H9 (cell line): ENCODE measurements around the gene DYNLT4. TPM values are rescaled to one million over a fixed set of nuclear protein-coding genes. Genes with fewer than 3 reads are reported as not detected.

ENCODE experiments used
- DNase-seq: peaks from one replicate; pipeline ENCODE4 v3.0.0-alpha.2; 2017
- H2AFZ ChIP-seq: one replicate; pipeline ENCODE4 v1.6.1; 2013; ENCODE audit warnings: mild to moderate bottlenecking, low read length, control low read depth, moderate library complexity
- H2AK5ac ChIP-seq: 2 replicates; pipeline ENCODE4 v1.6.1; 2013; ENCODE audit warnings: low read length, control low read depth, mixed read lengths; ENCODE audit not compliant: insufficient read length
- H2BK120ac ChIP-seq: one replicate; pipeline ENCODE4 v1.6.1; 2013; ENCODE audit warnings: low read depth, mild to moderate bottlenecking, low read length, control low read depth, inconsistent platforms; ENCODE audit not compliant: poor library complexity, severe bottlenecking
- H2BK12ac ChIP-seq: 2 replicates; pipeline ENCODE4 v1.6.1; 2013; ENCODE audit warnings: low read length, control low read depth, mixed read lengths, low read depth; ENCODE audit not compliant: insufficient read length
- H2BK15ac ChIP-seq: 2 replicates; pipeline ENCODE4 v1.6.1; 2013; ENCODE audit warnings: low read depth, low read length, control low read depth
- H2BK20ac ChIP-seq: one replicate; pipeline ENCODE4 v1.6.1; 2013; ENCODE audit warnings: low read depth, mild to moderate bottlenecking, low read length, control low read depth, inconsistent platforms; ENCODE audit not compliant: poor library complexity, severe bottlenecking
- H2BK5ac ChIP-seq: 2 replicates; pipeline ENCODE4 v1.6.1; 2013; ENCODE audit warnings: low read length, control low read depth, mixed read lengths; ENCODE audit not compliant: insufficient read length
- H3K14ac ChIP-seq: 2 replicates; pipeline ENCODE4 v1.6.1; 2013; ENCODE audit warnings: low read length, control low read depth; ENCODE audit not compliant: insufficient read depth
- H3K18ac ChIP-seq: 2 replicates; pipeline ENCODE4 v1.6.1; 2013; ENCODE audit warnings: low read depth, mild to moderate bottlenecking, mixed read lengths, low read length, control low read depth; ENCODE audit not compliant: insufficient read length
- H3K23ac ChIP-seq: 2 replicates; pipeline ENCODE4 v1.6.1; 2013; ENCODE audit warnings: low read length, control low read depth, mixed read lengths, low read depth; ENCODE audit not compliant: insufficient read length
- H3K23me2 ChIP-seq: 2 replicates; pipeline ENCODE4 v1.6.1; 2013; ENCODE audit warnings: low read depth, mild to moderate bottlenecking, mixed read lengths, low read length, control low read depth; ENCODE audit not compliant: insufficient read length, poor library complexity, severe bottlenecking
- H3K27ac ChIP-seq: 2 replicates; pipeline ENCODE4 v1.5.1; 2013; ENCODE audit warnings: low read length, control low read depth, mixed read lengths, low read depth; ENCODE audit not compliant: insufficient read length
- H3K27me3 ChIP-seq: 2 replicates; pipeline ENCODE4 v1.6.1; 2013; ENCODE audit warnings: low read length, control low read depth, inconsistent platforms; ENCODE audit not compliant: insufficient read depth
- H3K4ac ChIP-seq: 2 replicates; pipeline ENCODE4 v1.6.1; 2013; ENCODE audit warnings: low read depth, mild to moderate bottlenecking, control low read depth, inconsistent platforms, low read length, moderate library complexity
- H3K4me1 ChIP-seq: 2 replicates; pipeline ENCODE4 v1.6.1; 2013; ENCODE audit warnings: low read length, control low read depth, inconsistent platforms; ENCODE audit not compliant: insufficient read depth
- H3K4me2 ChIP-seq: 2 replicates; pipeline ENCODE4 v1.6.1; 2013; ENCODE audit warnings: low read length, control low read depth, mixed read lengths; ENCODE audit not compliant: insufficient read length, insufficient read depth
- H3K56ac ChIP-seq: 2 replicates; pipeline ENCODE4 v1.6.1; 2013; ENCODE audit warnings: low read depth, mild to moderate bottlenecking, mixed read lengths, low read length, control low read depth; ENCODE audit not compliant: insufficient read length
- H3K79me1 ChIP-seq: 2 replicates; pipeline ENCODE4 v1.6.1; 2013; ENCODE audit warnings: low read depth, mild to moderate bottlenecking, moderate library complexity, low read length, control low read depth, inconsistent platforms; ENCODE audit not compliant: insufficient read depth, poor library complexity, severe bottlenecking
- H3K79me2 ChIP-seq: 2 replicates; pipeline ENCODE4 v1.6.1; 2013; ENCODE audit warnings: low read length, control low read depth, inconsistent platforms; ENCODE audit not compliant: insufficient read depth
- H3K9ac ChIP-seq: 2 replicates; pipeline ENCODE4 v1.6.1; 2013; ENCODE audit warnings: low read length, control low read depth, mixed read lengths; ENCODE audit not compliant: insufficient read length; ENCODE audit errors: extremely low read depth
- H3K9me3 ChIP-seq: one replicate; pipeline ENCODE4 v1.6.1; 2013; ENCODE audit warnings: low read depth, low read length, inconsistent platforms; ENCODE audit not compliant: control insufficient read depth
- H3T11ph ChIP-seq: one replicate; pipeline ENCODE4 v1.6.1; 2013; ENCODE audit warnings: mild to moderate bottlenecking, low read length, control low read depth, inconsistent platforms
- H4K20me1 ChIP-seq: one replicate; pipeline ENCODE4 v1.6.1; 2013; ENCODE audit not compliant: control insufficient read depth, insufficient read length, insufficient read depth
- H4K5ac ChIP-seq: 2 replicates; pipeline ENCODE4 v1.6.1; 2013; ENCODE audit warnings: low read depth, mild to moderate bottlenecking, mixed read lengths, low read length, control low read depth; ENCODE audit not compliant: insufficient read length
- H4K8ac ChIP-seq: replicated peaks from 2 replicates; pipeline ENCODE4 v1.6.1; 2013; ENCODE audit warnings: low read length, control low read depth, mixed read lengths, low read depth; ENCODE audit not compliant: insufficient read length
- H4K91ac ChIP-seq: 2 replicates; pipeline ENCODE4 v1.6.1; 2013; ENCODE audit warnings: low read depth, mild to moderate bottlenecking, moderate library complexity, mixed read lengths, low read length, control low read depth; ENCODE audit not compliant: insufficient read length
- H3K27ac Mint-ChIP-seq, 3 experiments: 2 replicates in 2 of 3; 3 replicates in 1 of 3; pipeline ENCODE4 v1.8.0; 2020 to 2021; ENCODE audit warnings: mixed read lengths in 3 of 3, mild to moderate bottlenecking in 1 of 3, moderate library complexity in 1 of 3
- H3K27me3 Mint-ChIP-seq: 2 replicates; pipeline ENCODE4 v1.8.0; 2021; ENCODE audit warnings: low read depth, mild to moderate bottlenecking, moderate library complexity, mixed read lengths
- H3K36me3 Mint-ChIP-seq, 3 experiments: 2 replicates in 2 of 3; 3 replicates in 1 of 3; pipeline ENCODE4 v1.8.0; 2020 to 2021; ENCODE audit warnings: low read depth in 3 of 3, mixed read lengths in 3 of 3; ENCODE audit not compliant: insufficient read depth in 1 of 3
- H3K4me1 Mint-ChIP-seq, 2 experiments: 2 replicates each; pipeline ENCODE4 v1.8.0; 2020; ENCODE audit warnings: mixed read lengths in 2 of 2
- H3K4me3 Mint-ChIP-seq, 2 experiments: 2 replicates in 1 of 2; 3 replicates in 1 of 2; pipeline ENCODE4 v1.8.0; 2020 to 2021; ENCODE audit warnings: mild to moderate bottlenecking in 2 of 2, mixed read lengths in 2 of 2, moderate library complexity in 1 of 2
- H3K9me3 Mint-ChIP-seq, 2 experiments: 2 replicates in 1 of 2; 3 replicates in 1 of 2; pipeline ENCODE4 v1.8.0; 2020; ENCODE audit warnings: mild to moderate bottlenecking in 2 of 2, mixed read lengths in 2 of 2, moderate library complexity in 1 of 2
- CTCF ChIP-seq: fragments of 200-600 bp; sonication (generic); conservative IDR thresholded peaks from 3 replicates; pipeline ENCODE4 v1.8.0; 2021; ENCODE audit warnings: antibody characterized with exemption, mild to moderate bottlenecking
- WGBS: extraction: QIAGEN DNeasy Blood & Tissue Kit; methylation state at CpG from one replicate; pipeline ENCODE4 v1.1.7; 2013; ENCODE audit warnings: missing lambda C conversion rate, low lambda C conversion rate, mixed read lengths; ENCODE audit not compliant: insufficient read length; ENCODE audit errors: extremely low coverage; 5-methylcytosine and 5-hydroxymethylcytosine counted together
- total RNA-seq: library from RNA; stranded (reverse); gene quantifications from 2 replicates; pipeline ENCODE4 v1.2.1, GENCODE V29; 2021

The DYNLT4 gene
- total RNA-seq, 1 experiment from 2014 or later, result not detected

DNA sequence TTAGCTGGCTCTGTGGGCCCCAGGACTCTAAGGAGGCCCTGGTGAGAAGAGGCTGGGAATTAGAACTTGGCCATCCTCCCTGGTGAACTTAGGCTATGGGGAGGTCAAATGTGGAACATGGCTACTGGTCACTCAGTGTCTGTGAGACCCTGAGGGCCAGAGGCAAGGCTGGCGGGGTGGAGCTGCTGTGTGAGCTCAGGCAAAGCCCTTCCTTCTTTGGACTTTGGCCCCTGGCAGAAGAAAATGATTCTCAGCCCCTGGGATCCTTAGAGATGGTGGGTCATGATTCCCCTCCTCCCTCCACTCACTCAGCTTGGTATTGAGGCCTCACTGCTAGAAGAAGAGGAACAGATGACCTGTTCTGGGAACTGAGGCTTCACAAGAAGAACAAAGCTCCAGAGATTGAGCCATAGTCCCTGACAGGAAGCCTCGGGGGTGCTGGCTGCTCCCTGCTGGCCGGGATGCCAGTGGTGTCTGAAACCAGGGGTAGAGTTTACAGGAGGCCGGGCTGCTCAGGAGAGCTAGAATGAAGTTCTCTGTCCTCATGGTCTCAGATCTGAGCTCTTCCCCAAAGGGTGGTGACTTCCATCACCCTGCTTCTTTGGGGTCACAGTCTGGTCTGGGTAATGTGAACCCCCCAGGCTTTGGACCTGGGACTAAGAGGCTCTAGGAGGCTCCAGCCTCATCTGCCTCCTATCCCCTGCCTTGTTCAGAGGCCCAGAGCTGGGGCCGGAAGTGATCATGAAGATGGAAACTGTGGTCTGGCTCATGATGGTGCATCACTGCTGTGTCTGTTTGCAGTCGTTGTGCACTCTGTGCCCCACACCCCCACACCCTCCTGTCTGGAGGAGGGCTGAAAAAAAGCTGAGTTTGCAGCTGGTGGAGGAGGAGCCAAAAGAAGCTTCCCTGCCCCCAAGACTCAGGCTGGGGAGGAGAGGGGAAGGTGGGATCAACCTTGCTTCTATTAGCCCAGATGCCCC is 2.1 kb upstream of the DYNLT4 start:
- peak overlapping the region; percentile 25; the same call in 1 of the 2 replicates for H3K4ac ChIP-seq
- H4K8ac ChIP-seq, result no peak overlapping the region
- no peak overlapping the region for H3K27ac ChIP-seq
- no peaks in the 10 kb centered on the region for H4K20me1 ChIP-seq
- no peak for TF ChIP-seq CTCF
- peak overlapping the region; percentile 87 for H3K14ac ChIP-seq
- no peak overlapping the region for H2AFZ ChIP-seq
- H3K9me3 Mint-ChIP-seq, result no peaks in the 10 kb centered on the region
- H3K79me1 ChIP-seq, result no peaks in the 10 kb centered on the region
- peak; percentile 43 for DNase-seq
- no peaks in the 10 kb centered on the region for H3K9me3 ChIP-seq
- H2BK5ac ChIP-seq, result no peak overlapping the region
- H3K4me1 ChIP-seq, result peaks cover 10% of the 10 kb centered on the region; the same call in 1 of the 2 replicates
- H3K27me3 ChIP-seq, result no peaks in the 10 kb centered on the region
- no peaks in the 10 kb centered on the region; the same call in 1 of the 2 replicates for H3K27me3 Mint-ChIP-seq
- no peak overlapping the region for H2BK12ac ChIP-seq
- H2BK20ac ChIP-seq, result no peak overlapping the region
- no peak overlapping the region for H3K56ac ChIP-seq
- peak overlapping the region; percentile 68 for H4K91ac ChIP-seq
- no peak overlapping the region for H2BK120ac ChIP-seq
- no peak overlapping the region for H3T11ph ChIP-seq
- no peaks in the 10 kb centered on the region for H3K79me2 ChIP-seq
- H3K4me3 Mint-ChIP-seq, result peak overlapping the region; percentile 22 to 32; a peak in 3 of 5 replicates
- no peak overlapping the region for H4K5ac ChIP-seq
- peak overlapping the region; percentile 72 for H3K18ac ChIP-seq
- H2AK5ac ChIP-seq, result no peak overlapping the region
- peaks cover 31 to 40% of the 10 kb centered on the region in 2 experiments for H3K4me1 Mint-ChIP-seq
- no peak overlapping the region for H2BK15ac ChIP-seq
- H3K23me2 ChIP-seq, result peaks cover 7% of the 10 kb centered on the region
- no peak overlapping the region for H3K23ac ChIP-seq
- H3K27ac Mint-ChIP-seq, result peak overlapping the region in 1 of 3 experiments; percentile 49; a peak in 2 of 7 replicates
- WGBS, result no CpG with 5 or more reads among the region's 6 CpGs
- H3K9ac ChIP-seq, result no peak overlapping the region
- H3K4me2 ChIP-seq, result peak overlapping the region; percentile 29
- peaks cover 3 to 18% (median 12%) of the 10 kb centered on the region in 3 experiments; a peak in 6 of 7 replicates for H3K36me3 Mint-ChIP-seq
